Measurements from ENCODE around the gene SLC25A21. TPM values are rescaled to one million over a fixed set of nuclear protein-coding genes. Genes with fewer than 3 reads are reported as not detected.
"Not testable (repeated sequence)": the region's sequence is repeated elsewhere in the genome, so short reads cannot be mapped to it uniquely, and the experiment has no call there.

The SLC25A21 gene
- total RNA-seq, 2 experiments from 2014 or later: not detected

GRCh38 chr14:36820111-36820709, 352.2 kb downstream of the SLC25A21 start:
- H3K27ac Mint-ChIP-seq: no peak overlapping the region
- DNase-seq: no peak
- no peaks in the 10 kb centered on the region for H3K4me1 Mint-ChIP-seq
- no peaks in the 10 kb centered on the region for H3K36me3 Mint-ChIP-seq (ENCODE audit: low read depth)
- no peak overlapping the region for H3K4me3 Mint-ChIP-seq
- CTCF ChIA-PET: no interaction called here
- POLR2A ChIA-PET: no interaction called here
- no peaks in the 10 kb centered on the region for H3K27me3 Mint-ChIP-seq
- H3K9me3 Mint-ChIP-seq: no peaks in the 10 kb centered on the region

GRCh38 chr14:36818794-36819384, 353.5 kb downstream of the SLC25A21 start:
- CTCF ChIA-PET: no interaction called here
- no peak for DNase-seq
- Mint-ChIP-seq H3K27me3 (no peaks in the 10 kb centered on the region), H3K9me3 (no peaks in the 10 kb centered on the region), H3K4me3 (no peak overlapping the region), H3K4me1 (no peaks in the 10 kb centered on the region), H3K27ac (no peak overlapping the region), H3K36me3 (ENCODE audit: low read depth) (no peaks in the 10 kb centered on the region)
- POLR2A ChIA-PET: no interaction called here

- ChIA-PET CTCF (no interaction called here), POLR2A (no interaction called here)
- Mint-ChIP-seq H3K27me3 (no peaks in the 10 kb centered on the region), H3K9me3 (no peaks in the 10 kb centered on the region), H3K27ac (no peak overlapping the region), H3K4me1 (no peaks in the 10 kb centered on the region), H3K36me3 (ENCODE audit: low read depth) (no peaks in the 10 kb centered on the region), H3K4me3 (no peak overlapping the region)
- DNase-seq: no peak
Measured at GRCh38 chr14:36818246-36818645, 354.2 kb downstream of the SLC25A21 start.

GRCh38 chr14:36817071-36817930, 355.1 kb downstream of the SLC25A21 start:
- Mint-ChIP-seq H3K4me1 (no peaks in the 10 kb centered on the region), H3K9me3 (no peaks in the 10 kb centered on the region), H3K4me3 (no peak overlapping the region), H3K27ac (no peak overlapping the region), H3K27me3 (no peaks in the 10 kb centered on the region), H3K36me3 (ENCODE audit: low read depth) (no peaks in the 10 kb centered on the region)
- CTCF ChIA-PET: no interaction called here
- DNase-seq: no peak
- POLR2A ChIA-PET: no interaction called here

- no peak for DNase-seq
- H3K4me1 Mint-ChIP-seq: no peaks in the 10 kb centered on the region
- H3K27ac Mint-ChIP-seq: no peak overlapping the region
- H3K36me3 Mint-ChIP-seq (ENCODE audit: low read depth): no peaks in the 10 kb centered on the region
- H3K9me3 Mint-ChIP-seq: no peaks in the 10 kb centered on the region
- H3K4me3 Mint-ChIP-seq: no peak overlapping the region
- no peaks in the 10 kb centered on the region for H3K27me3 Mint-ChIP-seq
- POLR2A ChIA-PET: no interaction called here
- CTCF ChIA-PET: no interaction called here
Measured at GRCh38 chr14:36816481-36816880, 355.9 kb downstream of the SLC25A21 start.

GRCh38 chr14:36814783-36815182, 357.6 kb downstream of the SLC25A21 start:
- H3K9me3 Mint-ChIP-seq; H3K4me1 Mint-ChIP-seq; H3K36me3 Mint-ChIP-seq (ENCODE audit: low read depth); POLR2A ChIA-PET; H3K4me3 Mint-ChIP-seq; H3K27ac Mint-ChIP-seq; H3K27me3 Mint-ChIP-seq; DNase-seq; CTCF ChIA-PET: not testable (repeated sequence)

GRCh38 chr14:36810209-36810608, 362.2 kb downstream of the SLC25A21 start:
- H3K4me1 Mint-ChIP-seq: no peaks in the 10 kb centered on the region
- H3K27ac Mint-ChIP-seq: no peak overlapping the region
- H3K27me3 Mint-ChIP-seq: no peaks in the 10 kb centered on the region
- DNase-seq: no peak
- H3K4me3 Mint-ChIP-seq: no peak overlapping the region
- ChIA-PET POLR2A (no interaction called here), CTCF (no interaction called here)
- H3K36me3 Mint-ChIP-seq (ENCODE audit: low read depth): no peaks in the 10 kb centered on the region
- peaks cover 4% of the 10 kb centered on the region for H3K9me3 Mint-ChIP-seq

- peaks cover 4% of the 10 kb centered on the region for H3K9me3 Mint-ChIP-seq
- ChIA-PET POLR2A (no interaction called here), CTCF (no interaction called here)
- no peak overlapping the region for H3K4me3 Mint-ChIP-seq
- DNase-seq: no peak
- no peaks in the 10 kb centered on the region for H3K27me3 Mint-ChIP-seq
- no peak overlapping the region for H3K27ac Mint-ChIP-seq
- H3K4me1 Mint-ChIP-seq: no peaks in the 10 kb centered on the region
- no peaks in the 10 kb centered on the region for H3K36me3 Mint-ChIP-seq (ENCODE audit: low read depth)
Measured at GRCh38 chr14:36807727-36808126, 364.7 kb downstream of the SLC25A21 start.

GRCh38 chr14:36805131-36805559, 367.3 kb downstream of the SLC25A21 start:
- no peaks in the 10 kb centered on the region for H3K4me1 Mint-ChIP-seq
- H3K27ac Mint-ChIP-seq: no peak overlapping the region
- H3K4me3 Mint-ChIP-seq: no peak overlapping the region
- no peak for DNase-seq
- no peaks in the 10 kb centered on the region for H3K36me3 Mint-ChIP-seq (ENCODE audit: low read depth)
- no peaks in the 10 kb centered on the region for H3K27me3 Mint-ChIP-seq
- CTCF ChIA-PET: no interaction called here
- H3K9me3 Mint-ChIP-seq: peaks cover 4% of the 10 kb centered on the region
- POLR2A ChIA-PET: no interaction called here

GRCh38 chr14:36797634-36798033, 374.8 kb downstream of the SLC25A21 start:
- DNase-seq: no peak
- no peak overlapping the region for H3K4me3 Mint-ChIP-seq
- no peaks in the 10 kb centered on the region for H3K27me3 Mint-ChIP-seq
- ChIA-PET POLR2A (no interaction called here), CTCF (no interaction called here)
- H3K4me1 Mint-ChIP-seq: no peaks in the 10 kb centered on the region
- no peaks in the 10 kb centered on the region for H3K9me3 Mint-ChIP-seq
- H3K27ac Mint-ChIP-seq: no peak overlapping the region
- H3K36me3 Mint-ChIP-seq (ENCODE audit: low read depth): no peaks in the 10 kb centered on the region

GRCh38 chr14:36791402-36791801, 381.0 kb downstream of the SLC25A21 start:
- ChIA-PET POLR2A (no interaction called here), CTCF (no interaction called here)
- DNase-seq: no peak
- no peaks in the 10 kb centered on the region for H3K9me3 Mint-ChIP-seq
- H3K36me3 Mint-ChIP-seq (ENCODE audit: low read depth): no peaks in the 10 kb centered on the region
- no peaks in the 10 kb centered on the region for H3K4me1 Mint-ChIP-seq
- no peak overlapping the region for H3K4me3 Mint-ChIP-seq
- no peak overlapping the region for H3K27ac Mint-ChIP-seq
- H3K27me3 Mint-ChIP-seq: no peaks in the 10 kb centered on the region

GRCh38 chr14:36785511-36785910, 386.9 kb downstream of the SLC25A21 start:
- no peak overlapping the region for H3K27ac Mint-ChIP-seq
- H3K36me3 Mint-ChIP-seq (ENCODE audit: low read depth): no peaks in the 10 kb centered on the region
- ChIA-PET CTCF (no interaction called here), POLR2A (no interaction called here)
- H3K4me3 Mint-ChIP-seq: no peak overlapping the region
- peaks cover 4% of the 10 kb centered on the region for H3K9me3 Mint-ChIP-seq
- no peaks in the 10 kb centered on the region for H3K4me1 Mint-ChIP-seq
- DNase-seq: no peak
- H3K27me3 Mint-ChIP-seq: no peaks in the 10 kb centered on the region

GRCh38 chr14:36784541-36784940, 387.9 kb downstream of the SLC25A21 start:
- no peaks in the 10 kb centered on the region for H3K27me3 Mint-ChIP-seq
- H3K36me3 Mint-ChIP-seq (ENCODE audit: low read depth): no peaks in the 10 kb centered on the region
- no peak overlapping the region for H3K27ac Mint-ChIP-seq
- peaks cover 4% of the 10 kb centered on the region for H3K9me3 Mint-ChIP-seq
- no peaks in the 10 kb centered on the region for H3K4me1 Mint-ChIP-seq
- POLR2A ChIA-PET: interaction anchor here (1.2 kb wide), 1 partner anchor 15 kb away, joined by 3 read pairs; no protein-coding TSS in a partner anchor
- no peak for DNase-seq
- CTCF ChIA-PET: no interaction called here
- no peak overlapping the region for H3K4me3 Mint-ChIP-seq

GRCh38 chr14:36781897-36782296, 390.5 kb downstream of the SLC25A21 start:
- H3K27me3 Mint-ChIP-seq: no peaks in the 10 kb centered on the region
- H3K36me3 Mint-ChIP-seq (ENCODE audit: low read depth): no peaks in the 10 kb centered on the region
- CTCF ChIA-PET: no interaction called here
- no peak overlapping the region for H3K27ac Mint-ChIP-seq
- POLR2A ChIA-PET: no interaction called here
- no peak overlapping the region for H3K4me3 Mint-ChIP-seq
- peaks cover 4% of the 10 kb centered on the region for H3K9me3 Mint-ChIP-seq
- no peaks in the 10 kb centered on the region for H3K4me1 Mint-ChIP-seq
- no peak for DNase-seq

Measured in activated CD4-positive, alpha-beta memory T cell treated with anti-CD3 and anti-CD28 coated beads, Interleukin-2, amount 10 ng/mL, durations not matched to agents 7 days and 5 days (primary cell).